CD4-positive, alpha-beta T cell treated with Interleukin-15 for 4 hours (primary cell): ENCODE data around the gene BCL11A.
A peak's percentile ranks its signal among the peaks of the same experiment; 100 is the strongest.

Source experiments
- DNase-seq: peaks from one replicate; pipeline ENCODE4 v3.0.0-alpha.2; 2020; ENCODE audit warnings: low spot score

BCL11A gene

DNA sequence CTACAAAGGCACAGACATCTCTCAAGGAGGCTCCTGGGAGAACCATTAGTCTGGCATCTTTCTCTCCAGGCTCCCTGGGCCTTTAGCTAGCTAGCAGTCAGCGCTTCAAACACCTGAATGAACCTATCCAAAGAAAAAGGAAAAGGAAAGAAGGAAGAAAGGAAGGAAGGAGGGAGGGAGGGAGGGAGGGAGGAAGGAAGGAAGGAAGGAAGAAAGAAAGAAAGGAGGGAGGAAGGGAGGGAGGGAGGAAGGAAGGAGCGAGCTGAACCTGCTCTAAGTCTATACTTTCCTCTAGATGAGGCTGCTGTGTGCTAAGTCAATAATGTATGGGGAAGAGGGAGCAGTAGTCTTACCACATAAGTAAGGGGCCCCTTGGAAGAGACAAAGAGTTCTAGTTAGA is 5.1 kb upstream of the BCL11A start:
- DNase-seq = no peak

DNA sequence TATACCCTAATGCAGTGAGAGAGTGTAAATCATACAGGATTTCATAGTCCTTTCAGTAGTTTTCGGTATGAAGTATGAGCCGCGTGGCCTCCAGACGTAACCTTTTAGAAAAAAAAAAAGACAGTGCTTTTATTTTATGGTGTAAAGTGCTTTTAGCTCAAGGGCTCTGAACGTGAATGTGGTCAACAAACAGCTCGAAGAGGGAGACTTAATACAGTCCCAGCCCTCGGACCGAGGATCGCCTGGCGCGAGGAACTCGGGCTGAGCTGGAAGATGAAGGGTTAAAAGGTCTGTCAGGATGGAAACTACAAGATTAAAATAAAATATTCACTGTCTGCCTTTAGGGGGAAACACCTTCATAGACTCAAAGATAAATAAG is 4.0 kb upstream of the BCL11A start:
- DNase-seq = no peak

DNA sequence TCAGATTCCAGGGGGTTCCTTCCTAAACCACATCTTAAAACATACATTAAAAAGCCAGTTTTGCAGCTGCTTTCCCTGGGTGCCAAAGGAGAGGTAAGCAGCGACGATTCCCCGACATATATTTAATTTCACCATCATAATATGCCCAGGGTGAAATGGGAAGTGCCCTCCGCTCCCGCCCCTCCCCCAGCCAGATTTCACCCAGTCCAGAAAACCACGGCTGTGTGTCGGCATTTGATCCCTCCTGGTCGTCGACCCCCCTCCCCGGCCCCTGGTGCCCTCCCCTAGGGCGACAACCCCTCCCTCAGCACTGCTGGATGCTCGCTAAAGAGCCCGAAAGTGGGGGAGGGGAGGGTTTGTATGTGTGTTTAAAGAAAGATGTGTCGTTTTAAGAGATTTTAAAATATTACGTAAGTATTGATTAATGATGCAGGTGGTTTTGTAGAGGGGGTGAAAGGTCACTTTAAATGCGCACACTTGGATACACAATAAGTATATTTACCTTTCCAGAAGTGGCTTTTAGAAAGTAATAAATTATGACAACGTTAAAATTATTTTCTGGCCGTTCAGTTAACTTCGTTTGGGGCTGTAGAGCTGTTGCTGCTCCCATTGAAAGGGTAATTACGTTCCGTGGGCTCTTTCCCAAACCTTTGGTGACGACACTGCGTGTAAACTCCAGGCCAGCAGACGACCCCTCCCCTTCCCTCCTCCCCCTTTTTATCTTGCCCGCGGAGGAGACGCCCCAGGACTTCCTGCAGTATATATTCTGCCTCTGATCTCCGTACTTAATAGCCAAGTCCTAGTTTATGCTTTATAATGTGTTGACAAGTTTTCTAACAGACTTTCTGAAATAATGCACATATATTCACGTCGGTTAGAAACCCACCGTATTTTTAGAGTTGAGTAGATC is 3.4 kb upstream of the BCL11A start:
- DNase-seq = no peak

GRCh38 chr2:60556175-60556574 is 2.7 kb upstream of the BCL11A start:
- DNase-seq = no peak

DNA sequence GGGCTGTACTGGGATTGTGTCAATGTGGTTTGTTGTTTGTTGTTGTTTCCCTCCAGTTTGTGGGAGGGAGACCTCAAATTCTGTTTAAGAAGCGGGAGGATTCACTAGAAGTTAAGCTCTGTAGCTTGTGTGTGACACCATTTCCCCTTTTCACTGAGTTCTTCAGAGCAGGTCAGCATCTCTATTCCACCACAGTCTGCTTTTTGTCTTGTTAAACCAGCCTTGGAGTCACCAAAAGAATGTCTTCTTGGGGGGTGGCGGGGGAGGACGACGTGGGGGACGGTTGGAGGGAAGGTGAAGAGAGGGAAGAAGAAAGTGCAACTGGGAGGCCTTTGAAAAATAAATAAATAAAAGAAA is 2.3 kb upstream of the BCL11A start:
- DNase-seq = no peak

DNA sequence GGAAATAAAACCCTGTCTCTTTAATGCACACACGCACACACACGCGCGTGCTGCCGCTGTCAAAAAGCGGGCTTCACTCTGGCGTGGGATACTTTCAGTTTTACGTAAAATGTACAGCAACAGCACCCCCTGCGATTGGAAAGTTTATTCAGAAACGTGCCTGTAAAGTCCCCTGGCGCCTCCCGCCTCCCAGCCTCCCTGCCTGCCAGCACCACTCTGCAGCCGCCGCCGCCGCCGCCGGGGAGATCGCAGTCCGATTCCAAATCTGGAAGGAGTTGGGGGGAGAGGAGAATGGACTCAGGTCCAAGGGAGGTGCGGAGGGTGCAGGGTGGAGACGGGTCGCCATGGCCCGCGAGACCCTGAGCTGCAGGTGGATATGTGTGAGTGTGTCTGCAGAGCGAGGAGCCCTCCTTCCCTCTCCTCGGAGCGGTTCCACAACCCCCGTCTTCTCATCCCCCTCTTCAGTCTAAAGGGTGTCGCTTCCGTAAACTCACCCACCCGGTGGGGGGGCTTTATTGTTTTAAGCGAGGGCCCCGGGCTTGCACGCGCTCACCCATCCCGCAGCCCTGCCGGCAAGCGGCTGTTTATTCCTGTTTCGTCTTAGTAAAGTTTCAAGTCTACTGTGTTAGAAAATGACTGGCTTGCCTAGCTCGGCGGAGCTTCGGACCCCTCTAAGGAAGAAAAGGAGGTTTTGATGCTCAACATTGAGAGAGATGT is 1.8 kb upstream of the BCL11A start:
- DNase-seq = peak; percentile 46

- no peak for DNase-seq
Measured at GRCh38 chr2:60554646-60555065, 1.2 kb upstream of the BCL11A start.

DNA sequence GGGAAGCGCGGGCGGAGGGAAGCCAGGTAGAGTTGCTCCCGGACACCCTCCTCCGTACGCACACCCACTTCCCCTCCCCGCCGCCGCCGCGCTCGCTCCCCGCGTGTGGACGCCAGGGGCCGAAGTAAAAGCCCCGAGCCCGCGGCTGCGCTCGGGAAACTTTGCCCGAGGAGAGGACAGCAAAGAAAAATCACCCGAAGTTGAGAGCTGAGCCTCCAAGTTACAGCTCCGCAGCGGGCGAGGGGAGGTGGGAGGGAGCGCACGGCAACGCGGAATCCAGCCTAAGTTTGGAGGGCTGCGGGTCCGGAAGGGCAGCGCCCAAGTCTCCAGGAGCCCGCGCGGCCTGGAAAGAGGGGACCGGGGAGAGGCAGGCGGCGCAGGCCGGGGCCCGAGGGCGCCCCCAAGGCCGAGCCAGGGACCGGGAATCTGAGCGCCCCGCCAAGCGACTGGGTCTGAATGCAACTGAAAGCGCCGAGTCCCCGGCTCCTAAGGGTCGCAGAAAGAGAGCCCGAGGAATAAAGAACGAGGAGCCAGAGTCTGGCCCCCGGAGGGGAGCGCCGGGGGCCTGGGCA is 706 bp upstream of the BCL11A start:
- peak; percentile 15 for DNase-seq

- no peak for DNase-seq
Measured at GRCh38 chr2:60552851-60553494, 481 bp downstream of the BCL11A start.

DNA sequence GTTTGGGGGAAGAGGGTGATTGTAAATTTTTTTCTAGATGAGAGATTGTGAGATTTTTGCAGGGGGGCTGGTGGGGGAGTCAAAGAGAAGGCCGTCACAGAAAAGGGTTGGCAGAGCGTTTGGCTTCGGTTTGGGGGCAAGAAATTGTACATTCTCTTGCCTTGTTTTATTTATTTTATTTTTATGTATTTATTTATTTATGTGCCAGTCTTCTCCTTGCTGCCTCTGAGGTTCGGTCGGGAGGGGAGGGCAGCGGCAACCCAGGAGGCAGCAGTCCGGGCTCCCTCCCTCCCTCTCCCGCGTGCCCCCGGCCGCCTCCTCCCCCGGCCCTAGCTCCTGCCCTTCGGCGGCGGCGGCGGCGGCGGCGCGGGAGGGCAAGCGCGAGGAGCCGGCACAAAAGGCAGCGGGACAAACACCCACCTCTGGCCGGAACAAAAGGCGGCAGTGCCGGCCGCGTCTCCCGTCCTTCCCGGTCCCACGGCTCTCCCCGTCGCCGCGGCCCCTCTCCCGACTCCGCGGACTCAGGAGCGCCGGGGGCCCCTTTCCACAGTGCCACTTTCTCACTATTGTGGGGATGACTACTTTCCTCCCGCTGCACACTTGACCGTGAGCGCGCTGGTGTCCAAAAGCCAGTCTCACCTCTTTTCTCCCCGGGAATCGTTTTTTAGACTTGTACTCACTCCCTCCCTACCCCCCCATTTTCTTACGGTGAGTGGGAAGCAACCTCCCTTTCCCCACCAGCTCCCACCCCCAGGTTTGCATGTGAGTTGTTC is 1.2 kb downstream of the BCL11A start:
- DNase-seq = no peak

GRCh38 chr2:60551240-60552077 is 2.0 kb downstream of the BCL11A start:
- no peak for DNase-seq

DNA sequence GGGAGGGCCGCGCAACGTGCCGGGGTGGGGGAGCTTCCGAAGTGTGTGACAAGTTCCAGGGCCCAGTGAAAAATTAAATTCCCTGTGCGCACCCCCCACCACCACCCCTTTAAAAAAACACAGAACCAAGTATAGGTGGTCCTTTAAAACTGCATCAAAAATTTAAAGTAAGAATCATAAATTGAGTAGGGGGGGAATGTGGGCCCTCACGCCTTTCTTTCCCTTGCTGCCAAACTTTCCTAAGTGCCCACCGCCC is 2.5 kb downstream of the BCL11A start:
- no peak for DNase-seq

- peak; percentile 22 for DNase-seq
Measured at GRCh38 chr2:60550178-60550983, 3.1 kb downstream of the BCL11A start.

DNA sequence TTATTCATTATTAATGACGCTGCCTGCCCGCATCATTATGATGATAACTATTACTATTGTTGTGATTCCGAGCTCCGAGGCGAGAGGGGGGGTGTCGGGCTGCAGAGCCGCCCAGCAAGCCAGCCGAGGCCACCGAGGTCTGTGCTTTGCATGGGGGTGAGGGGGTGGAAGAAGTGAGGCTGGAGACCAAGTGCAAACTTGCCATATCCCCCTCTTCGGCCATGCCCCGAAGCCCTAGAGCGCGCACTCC is 3.6 kb downstream of the BCL11A start:
- no peak for DNase-seq

DNA sequence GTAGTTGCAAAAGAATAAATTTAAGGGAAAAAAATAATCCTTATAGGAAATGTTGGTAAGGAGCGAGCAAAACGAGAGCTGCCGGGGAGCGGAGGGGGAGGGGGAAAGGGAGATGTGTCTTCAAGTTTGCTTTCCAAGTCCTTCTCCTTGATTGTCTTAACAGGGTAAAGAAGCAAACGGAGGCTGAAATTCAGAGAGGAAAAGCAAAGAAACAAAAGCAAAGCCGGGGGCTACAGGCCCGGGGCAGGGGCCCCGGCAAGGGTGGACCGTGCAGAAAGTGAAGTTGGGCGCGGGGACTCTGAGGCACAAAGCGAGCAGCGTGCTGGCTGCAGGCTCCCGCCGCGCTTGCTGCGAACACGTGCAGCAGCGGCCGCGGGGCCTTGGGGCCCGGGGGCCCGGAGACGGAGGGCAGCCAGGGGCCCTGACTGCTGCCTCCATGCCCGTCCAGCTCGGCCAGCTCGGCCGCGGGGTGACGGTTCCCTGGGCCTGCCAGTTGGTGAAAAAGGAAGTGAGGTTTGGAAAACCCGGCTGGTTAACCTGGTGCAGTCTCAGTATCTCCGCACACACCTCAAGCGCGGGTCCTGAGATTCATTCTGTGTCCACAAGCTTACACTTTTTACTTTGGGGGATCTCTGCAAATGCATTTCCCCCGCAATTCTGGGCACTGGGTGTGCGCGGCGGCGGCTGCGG is 4.1 kb downstream of the BCL11A start:
- no peak for DNase-seq

- no peak for DNase-seq
Measured at GRCh38 chr2:60548845-60549237, 4.6 kb downstream of the BCL11A start.

- no peak for DNase-seq
Measured at GRCh38 chr2:60548311-60548710, 5.1 kb downstream of the BCL11A start.

DNA sequence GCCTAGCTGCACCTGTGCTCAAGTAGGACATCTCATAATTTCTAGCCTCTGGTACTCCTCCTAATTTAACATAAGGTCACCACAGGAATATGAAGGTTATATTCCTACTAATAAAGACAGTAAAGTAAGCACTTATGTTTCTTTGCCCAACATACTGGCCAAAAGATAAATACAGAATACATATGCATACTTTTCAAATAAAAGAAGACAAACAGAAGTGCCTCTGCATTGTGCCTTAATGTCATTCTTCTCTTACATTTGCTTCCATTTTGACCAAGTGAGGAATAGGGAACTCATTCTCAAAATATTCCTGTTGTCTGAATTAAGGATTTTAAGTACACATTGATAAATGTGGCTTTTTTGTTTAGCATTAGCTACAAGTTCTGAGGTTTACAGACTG is 5.6 kb downstream of the BCL11A start:
- DNase-seq = no peak

DNA sequence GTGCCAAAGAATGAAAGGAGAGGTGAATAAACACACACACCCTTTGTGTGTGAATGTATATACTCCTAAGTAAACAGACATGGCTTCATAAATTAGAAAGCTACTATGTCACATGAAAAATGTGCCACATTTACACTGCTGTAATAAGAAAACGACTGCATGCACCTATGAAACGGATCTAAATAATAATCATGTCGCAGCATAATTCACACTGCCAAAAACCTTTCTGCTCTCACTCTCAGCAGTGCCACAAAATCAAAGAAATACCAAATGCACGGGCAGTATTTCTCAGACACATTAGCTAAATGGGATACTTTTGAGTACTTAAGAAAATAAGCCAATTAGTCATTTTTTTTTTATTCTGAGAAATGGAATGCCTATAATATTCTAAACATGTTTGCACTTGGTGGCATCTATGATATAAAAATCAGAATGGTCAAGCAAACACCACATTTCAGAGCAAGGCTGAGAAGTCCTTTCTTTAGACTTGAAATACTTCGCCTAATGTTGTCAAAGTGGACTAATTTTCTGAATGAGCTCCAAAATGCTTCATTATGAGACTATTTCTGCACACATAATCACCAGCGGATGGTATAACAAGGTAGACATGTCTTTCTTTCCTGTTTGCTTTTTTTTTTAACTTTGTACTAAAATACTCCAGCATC is 6.6 kb downstream of the BCL11A start:
- DNase-seq = no peak
